ENCODE results near the gene NPPC. TPM values are rescaled to one million over a fixed set of nuclear protein-coding genes. Genes with fewer than 3 reads are reported as not detected.
A peak's percentile ranks its signal among the peaks of the same experiment; 100 is the strongest.

The NPPC gene
- total and polyA plus RNA-seq, 10 of the 15 experiments (the other 5 are each of a cell fraction or from before 2014, with no cell fraction given) = 0.15 TPM; not detected in 9

DNA sequence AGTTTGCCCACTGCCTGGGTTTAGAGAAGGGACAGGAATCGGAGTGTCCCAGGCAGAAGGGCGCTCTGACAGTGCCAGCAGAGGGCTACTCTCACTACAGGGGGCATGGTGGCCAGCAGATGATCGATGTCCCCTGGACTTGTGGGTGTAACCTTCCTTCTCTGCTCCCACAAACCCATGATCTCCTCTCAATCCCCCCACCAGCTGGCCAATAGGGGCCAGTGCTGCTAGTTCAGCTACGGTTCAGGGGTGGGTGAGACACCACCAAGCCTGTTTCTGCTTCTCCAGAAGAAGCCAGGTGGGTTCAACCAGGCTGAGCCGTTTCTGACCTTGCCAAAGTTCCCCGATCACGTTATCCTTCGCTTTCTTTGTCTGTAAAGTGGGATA lies 1.3 kb downstream of the NPPC start:
- peak; percentile 5 for ATAC-seq
- RAD21 ChIA-PET (ENCODE audit: unreplicated experiment) = interaction anchor here (0.9 kb wide), 1 partner anchor 218 kb away, joined by 3 read pairs; no protein-coding TSS in a partner anchor
- no peak overlapping the region for H3K27ac ChIP-seq (ENCODE audit: control insufficient read depth, insufficient read depth)
- H3K27me3 ChIP-seq (replicated peaks in 1 of 2; ENCODE audit: control insufficient read depth in 2 of 2, insufficient read depth in 2 of 2, low read length in 1 of 2) = peaks cover 6 to 11% of the 10 kb centered on the region in 2 experiments; a peak in 3 of 4 replicates
- no TSS peak for BruUV-seq (replicated peaks)
- 41% methylated on average over 8 of the region's 8 CpGs for WGBS (ENCODE audit: insufficient coverage, insufficient replicate concordance, low lambda C conversion rate, missing lambda C conversion rate)
- DNase-seq (ENCODE audit: low read depth, low spot score) = no peak
- no peak overlapping the region for H3K4me3 ChIP-seq
- POLR2A ChIA-PET = no interaction called here
- FAIRE-seq = no peak
- H3K4me2 ChIP-seq (ENCODE audit: control insufficient read depth, insufficient read depth) = peak overlapping the region; percentile 98
- in situ Hi-C loops (cut with MboI) = loop anchor here (5.0 kb wide), 1 partner anchor 217 kb away; no protein-coding TSS in a partner anchor
- no peak overlapping the region; the same call in 1 of the 2 replicates for H2AFZ ChIP-seq (ENCODE audit: control insufficient read depth, low read depth, low read length)
- H3K9ac ChIP-seq (ENCODE audit: control insufficient read depth, insufficient read depth, low read length) = no peak overlapping the region
- H3K36me3 ChIP-seq (ENCODE audit: control insufficient read depth in 2 of 2, insufficient read depth in 2 of 2, low read length in 1 of 2) = no peaks in the 10 kb centered on the region
- H3K4me1 ChIP-seq (ENCODE audit: control insufficient read depth, insufficient read depth, low read length) = peaks cover 13% of the 10 kb centered on the region
- CTCF ChIA-PET = interaction anchor here (1.2 to 4.6 kb wide), 6 partner anchors 214 to 402 kb away, joined by 3 to 21 read pairs (median 4); no protein-coding TSS in a partner anchor
- TF ChIP-seq ZNF207 (IDR thresholded peaks at IDR 0.05; ENCODE audit: borderline replicate concordance) (no peak), NKRF (conservative IDR thresholded peaks at IDR 0.05) (no peak), NFXL1 (IDR thresholded peaks at IDR 0.05; ENCODE audit: borderline replicate concordance) (no peak), NFIC (IDR thresholded peaks at IDR 0.05; ENCODE audit: low read depth, low read length) (no peak), ZNF622 (IDR thresholded peaks at IDR 0.05) (no peak), NFYB (IDR thresholded peaks at IDR 0.05; ENCODE audit: insufficient read depth, low read depth, low read length) (no peak), BRCA1 (IDR thresholded peaks at IDR 0.05; ENCODE audit: low read depth, low read length) (no peak)
- TF ChIP-seq, protein P1, sequence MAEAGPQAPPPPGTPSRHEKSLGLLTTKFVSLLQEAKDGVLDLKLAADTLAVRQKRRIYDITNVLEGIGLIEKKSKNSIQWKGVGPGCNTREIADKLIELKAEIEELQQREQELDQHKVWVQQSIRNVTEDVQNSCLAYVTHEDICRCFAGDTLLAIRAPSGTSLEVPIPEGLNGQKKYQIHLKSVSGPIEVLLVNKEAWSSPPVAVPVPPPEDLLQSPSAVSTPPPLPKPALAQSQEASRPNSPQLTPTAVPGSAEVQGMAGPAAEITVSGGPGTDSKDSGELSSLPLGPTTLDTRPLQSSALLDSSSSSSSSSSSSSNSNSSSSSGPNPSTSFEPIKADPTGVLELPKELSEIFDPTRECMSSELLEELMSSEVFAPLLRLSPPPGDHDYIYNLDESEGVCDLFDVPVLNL (IDR thresholded peaks at IDR 0.05; ENCODE audit: low read depth, low read length) = no peak
- intact Hi-C loops (cut with micrococcal nuclease; ENCODE audit: unreplicated experiment) = loop anchor here (1.0 to 10.0 kb wide), 5 partner anchors 217 to 517 kb away; no protein-coding TSS in a partner anchor
- no peaks in the 10 kb centered on the region for H3K79me2 ChIP-seq (ENCODE audit: control insufficient read depth, insufficient read depth, low read length)
- SMC1A ChIA-PET (ENCODE audit: uncharacterized antibody, unreplicated experiment) = interaction anchor here (0.9 to 3.2 kb wide), 4 partner anchors 216 to 403 kb away, joined by 3 to 11 read pairs (median 4); no protein-coding TSS in a partner anchor
- no peaks in the 10 kb centered on the region for H4K20me1 ChIP-seq (ENCODE audit: control insufficient read depth, insufficient read depth)
- H3K9me3 ChIP-seq (replicated peaks; ENCODE audit: control insufficient read depth, insufficient read depth, low read length) = no peaks in the 10 kb centered on the region
